ENCODE measurements around the gene GPR3. TPM values are rescaled to one million over a fixed set of nuclear protein-coding genes. Genes with fewer than 3 reads are reported as not detected.

The GPR3 gene
- total RNA-seq (2022) (0.47 and 0.65 TPM in 2 replicates), Bru-seq, nascent RNA (percentile 36 among the genes with signal in this experiment), BruChase-seq, experiment 1, labeled RNA remaining after a 6-hour chase (percentile 33 among the genes with signal in this experiment), BruChase-seq, experiment 2, labeled RNA remaining after a 2-hour chase (percentile 47 among the genes with signal in this experiment)
- long read RNA-seq = 0 reads

DNA sequence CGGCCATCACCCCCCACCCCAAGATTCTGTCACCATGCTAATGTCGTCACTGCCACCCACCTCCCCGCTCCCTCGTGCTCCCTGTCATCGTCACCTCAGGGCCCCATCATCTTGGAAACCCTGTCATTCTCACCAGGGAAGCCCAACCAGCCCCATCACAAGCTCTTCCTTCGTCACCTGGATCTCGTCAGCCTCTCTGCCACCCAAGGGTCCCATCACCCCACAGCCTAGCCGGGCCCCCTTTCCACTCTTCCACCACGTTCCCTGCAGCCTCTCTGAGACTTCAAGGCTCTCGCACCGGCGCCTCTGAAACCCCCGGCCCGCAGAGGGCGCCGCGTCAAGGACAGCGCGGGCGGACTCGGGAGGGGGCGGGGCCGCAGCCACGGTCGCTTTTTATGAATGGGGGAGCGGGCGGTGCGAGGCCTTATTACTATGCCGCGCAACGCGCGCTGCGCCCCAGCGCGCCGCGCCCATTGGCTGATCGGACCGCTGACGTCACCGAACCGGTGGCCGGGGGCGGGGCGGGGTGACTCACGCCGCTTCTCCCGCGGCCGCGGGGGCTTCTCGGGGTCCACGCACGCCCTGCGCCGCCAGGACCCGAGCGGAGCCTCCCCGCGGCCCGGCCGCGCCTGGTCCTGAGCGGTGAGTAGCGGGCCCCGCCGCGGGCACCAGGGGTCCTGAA, at the start of gene GPR3:
TSS of gene GPR3 (plus strand) at position 527 of the 682 bp plus-strand sequence. CDS start 1,177 bp downstream, outside the sequence.
- peaks cover 18% of the 10 kb centered on the region for H3K4me1 Mint-ChIP-seq (ENCODE audit: insufficient read depth, unreplicated experiment)
- no TSS peak for BruUV-seq (replicated peaks)
- CTCF ChIA-PET = interaction anchor here (0.6 to 12.0 kb wide), 10 partner anchors 10 to 305 kb away, joined by 3 to 225 read pairs (median 3); partner anchors contain the start of gene MAP3K6
- H3K9me3 Mint-ChIP-seq (ENCODE audit: unreplicated experiment) = no peaks in the 10 kb centered on the region
- intact Hi-C loops (cut with micrococcal nuclease) = loop anchor here (1.0 to 2.0 kb wide), 3 partner anchors 91 to 271 kb away; no protein-coding TSS in a partner anchor
- H3K27me3 Mint-ChIP-seq (ENCODE audit: insufficient read depth, unreplicated experiment) = no peaks in the 10 kb centered on the region
- H3K27ac Mint-ChIP-seq (ENCODE audit: low read depth, unreplicated experiment) = peak within 1 kb of the TSS; percentile 53
- peak; percentile 53 for TF ChIP-seq CTCF (IDR thresholded peaks at IDR 0.05; ENCODE audit: unreplicated experiment)
- peak; percentile 90 for DNase-seq (ENCODE audit: unreplicated experiment)
- POLR2A ChIA-PET = interaction anchor here (0.6 to 1.4 kb wide), 4 partner anchors 11 to 50 kb away, joined by 3 to 6 read pairs (median 4); partner anchors contain the start of gene SYTL1
- H3K36me3 Mint-ChIP-seq (ENCODE audit: insufficient read depth, unreplicated experiment) = peaks cover 13% of the 10 kb centered on the region
- peak within 1 kb of the TSS; percentile 72 for H3K4me3 Mint-ChIP-seq (ENCODE audit: unreplicated experiment)

GRCh38 chr1:27342778-27343638, 49.4 kb upstream of the GPR3 start:
- peaks cover 61% of the 10 kb centered on the region for H3K36me3 Mint-ChIP-seq (ENCODE audit: insufficient read depth, unreplicated experiment)
- peak overlapping the region; percentile 95 for H3K27ac Mint-ChIP-seq (ENCODE audit: low read depth, unreplicated experiment)
- CTCF ChIA-PET = interaction anchor here (0.7 to 6.0 kb wide), 12 partner anchors 10 to 147 kb away, joined by 3 to 45 read pairs (median 6); partner anchors contain the start of genes CD164L2 and WASF2
- peak; percentile 93 for DNase-seq (ENCODE audit: unreplicated experiment)
- peak overlapping the region; percentile 82 for H3K4me3 Mint-ChIP-seq (ENCODE audit: unreplicated experiment)
- H3K27me3 Mint-ChIP-seq (ENCODE audit: insufficient read depth, unreplicated experiment) = no peaks in the 10 kb centered on the region
- POLR2A ChIA-PET = interaction anchor here (0.6 to 4.4 kb wide), 21 partner anchors 9 to 332 kb away, joined by 3 to 78 read pairs (median 5); partner anchors contain the start of genes CD164L2, MAP3K6, TMEM222 and WDTC1
- no TSS peak for BruUV-seq (replicated peaks)
- H3K9me3 Mint-ChIP-seq (ENCODE audit: unreplicated experiment) = no peaks in the 10 kb centered on the region
- no peak for TF ChIP-seq CTCF (IDR thresholded peaks at IDR 0.05; ENCODE audit: unreplicated experiment)
- peaks cover 58% of the 10 kb centered on the region for H3K4me1 Mint-ChIP-seq (ENCODE audit: insufficient read depth, unreplicated experiment)
- intact Hi-C loops (cut with micrococcal nuclease) = loop anchor here (1.0 kb wide), 1 partner anchor 23 kb away; the partner anchor contains the start of gene MAP3K6

- Mint-ChIP-seq H3K9me3 (ENCODE audit: unreplicated experiment) (no peaks in the 10 kb centered on the region), H3K4me1 (ENCODE audit: insufficient read depth, unreplicated experiment) (peaks cover 59% of the 10 kb centered on the region), H3K36me3 (ENCODE audit: insufficient read depth, unreplicated experiment) (peaks cover 61% of the 10 kb centered on the region), H3K27me3 (ENCODE audit: insufficient read depth, unreplicated experiment) (no peaks in the 10 kb centered on the region), H3K27ac (ENCODE audit: low read depth, unreplicated experiment) (peak overlapping the region; percentile 95), H3K4me3 (ENCODE audit: unreplicated experiment) (peak overlapping the region; percentile 82)
- DNase-seq (ENCODE audit: unreplicated experiment) = no peak
- no TSS peak for BruUV-seq (replicated peaks)
- ChIA-PET CTCF (interaction anchor here (0.5 to 6.0 kb wide), 7 partner anchors 10 to 59 kb away, joined by 3 to 45 read pairs (median 5); partner anchors contain the start of gene CD164L2), POLR2A (interaction anchor here (0.6 to 3.2 kb wide), 16 partner anchors 8 to 47 kb away, joined by 3 to 78 read pairs (median 4); partner anchors contain the start of genes CD164L2 and MAP3K6)
- TF ChIP-seq CTCF (IDR thresholded peaks at IDR 0.05; ENCODE audit: unreplicated experiment) = no peak
- intact Hi-C loops (cut with micrococcal nuclease) = loop anchor here (1.0 kb wide), 1 partner anchor 23 kb away; the partner anchor contains the start of gene MAP3K6
Observed at GRCh38 chr1:27343639-27344025, 48.8 kb upstream of the GPR3 start.
